ENCODE measurements around the gene MRPL20. TPM values are rescaled to one million over a fixed set of nuclear protein-coding genes. Genes with fewer than 3 reads are reported as not detected.
A peak's percentile ranks its signal among the peaks of the same experiment; 100 is the strongest.

Gene MRPL20
- total and polyA plus RNA-seq, 9 of the 15 experiments (the other 6 are each of a cell fraction or from before 2014, with no cell fraction given), result 180 to 671 (median 229) TPM

DNA sequence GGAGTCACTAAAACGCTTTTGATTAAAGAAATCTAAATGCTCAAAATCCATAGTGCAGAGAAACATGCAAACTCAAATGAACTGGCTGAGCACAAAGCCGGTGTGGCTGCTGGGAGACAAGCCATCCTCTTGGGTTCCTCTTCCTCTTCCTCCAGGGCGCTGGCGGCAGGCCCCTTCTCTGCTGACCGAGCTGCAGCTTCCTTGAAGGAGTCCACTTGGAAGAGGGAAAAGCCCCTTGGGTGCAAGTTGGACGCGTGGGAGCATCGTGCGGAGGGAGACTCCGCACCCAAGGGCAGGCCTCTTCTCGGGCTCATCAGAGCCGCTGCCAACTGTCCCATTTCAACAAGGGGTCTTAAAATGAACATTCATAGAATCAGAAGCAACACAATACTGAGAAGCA lies 15.9 kb downstream of the MRPL20 start:
- intact Hi-C loops (cut with micrococcal nuclease) (loop anchor here (10.0 kb wide), 1 partner anchor 124 kb away; the partner anchor contains the start of gene ATAD3A), in situ Hi-C loops (cut with MboI) (no loop called here)
- H3K4me3 ChIP-seq, result no peak overlapping the region
- no peaks in the 10 kb centered on the region for H3K27me3 ChIP-seq (ENCODE audit: control insufficient read depth in 2 of 2, insufficient read depth in 2 of 2, low read length in 2 of 2)
- no peaks in the 10 kb centered on the region for H3K9me3 ChIP-seq (replicated peaks; ENCODE audit: control insufficient read depth, insufficient read depth, low read depth, low read length)
- ChIA-PET CTCF (ENCODE audit: low intra/inter-chr PET ratio) (no interaction called here), POLR2A (interaction anchor here (0.6 to 7.1 kb wide), 8 partner anchors 6 to 421 kb away, joined by 3 to 58 read pairs (median 4); partner anchors contain the start of genes AURKAIP1, CCNL2 and MRPL20)
- H2AFZ ChIP-seq (ENCODE audit: low read depth, low read length), result no peak overlapping the region
- DNase-seq (ENCODE audit: extremely low read depth in 1 of 4, low spot score in 3 of 4) (peak in 1 of 4 experiments; percentile 12), ATAC-seq (no peak), FAIRE-seq (no peak)
- TF ChIP-seq RBFOX2 (IDR thresholded peaks at IDR 0.05; ENCODE audit: low read depth, low read length), result peak; percentile 52; the same call in 1 of the 2 replicates
- TF ChIP-seq, protein P1, sequence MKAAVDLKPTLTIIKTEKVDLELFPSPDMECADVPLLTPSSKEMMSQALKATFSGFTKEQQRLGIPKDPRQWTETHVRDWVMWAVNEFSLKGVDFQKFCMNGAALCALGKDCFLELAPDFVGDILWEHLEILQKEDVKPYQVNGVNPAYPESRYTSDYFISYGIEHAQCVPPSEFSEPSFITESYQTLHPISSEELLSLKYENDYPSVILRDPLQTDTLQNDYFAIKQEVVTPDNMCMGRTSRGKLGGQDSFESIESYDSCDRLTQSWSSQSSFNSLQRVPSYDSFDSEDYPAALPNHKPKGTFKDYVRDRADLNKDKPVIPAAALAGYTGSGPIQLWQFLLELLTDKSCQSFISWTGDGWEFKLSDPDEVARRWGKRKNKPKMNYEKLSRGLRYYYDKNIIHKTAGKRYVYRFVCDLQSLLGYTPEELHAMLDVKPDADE (conservative IDR thresholded peaks at IDR 0.05; ENCODE audit: control insufficient read depth, low read depth, low read length), result no peak
- no peak for TF ChIP-seq MBD2 (IDR thresholded peaks at IDR 0.05; ENCODE audit: borderline replicate concordance, low read depth)
- TF ChIP-seq, protein P2, sequence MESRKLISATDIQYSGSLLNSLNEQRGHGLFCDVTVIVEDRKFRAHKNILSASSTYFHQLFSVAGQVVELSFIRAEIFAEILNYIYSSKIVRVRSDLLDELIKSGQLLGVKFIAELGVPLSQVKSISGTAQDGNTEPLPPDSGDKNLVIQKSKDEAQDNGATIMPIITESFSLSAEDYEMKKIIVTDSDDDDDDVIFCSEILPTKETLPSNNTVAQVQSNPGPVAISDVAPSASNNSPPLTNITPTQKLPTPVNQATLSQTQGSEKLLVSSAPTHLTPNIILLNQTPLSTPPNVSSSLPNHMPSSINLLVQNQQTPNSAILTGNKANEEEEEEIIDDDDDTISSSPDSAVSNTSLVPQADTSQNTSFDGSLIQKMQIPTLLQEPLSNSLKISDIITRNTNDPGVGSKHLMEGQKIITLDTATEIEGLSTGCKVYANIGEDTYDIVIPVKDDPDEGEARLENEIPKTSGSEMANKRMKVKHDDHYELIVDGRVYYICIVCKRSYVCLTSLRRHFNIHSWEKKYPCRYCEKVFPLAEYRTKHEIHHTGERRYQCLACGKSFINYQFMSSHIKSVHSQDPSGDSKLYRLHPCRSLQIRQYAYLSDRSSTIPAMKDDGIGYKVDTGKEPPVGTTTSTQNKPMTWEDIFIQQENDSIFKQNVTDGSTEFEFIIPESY (CRISPR knock-in tag; IDR thresholded peaks at IDR 0.05), result peak; percentile 63; the same call in 1 of the 2 replicates
- 0 out of 4 replicates have a peak overlapping the region, but pooled peaks of 1 of the 2 experiments have one; percentile 32 for H3K9ac ChIP-seq (ENCODE audit: insufficient read depth in 1 of 2, low read depth in 2 of 2, low read length in 2 of 2)
- no peaks in the 10 kb centered on the region for H4K20me1 ChIP-seq (replicated peaks; ENCODE audit: control insufficient read depth, insufficient read depth, low read length)
- H3K4me2 ChIP-seq (ENCODE audit: insufficient read depth, low read length), result no peak overlapping the region
- WGBS (ENCODE audit: insufficient coverage, low coverage, missing lambda C conversion rate), result 87% methylated on average over 12 of the region's 12 CpGs
- peaks cover 96% of the 10 kb centered on the region for H3K36me3 ChIP-seq (ENCODE audit: control insufficient read depth, insufficient read depth, low read length)
- no peaks in the 10 kb centered on the region for H3K9me1 ChIP-seq (ENCODE audit: control insufficient read depth, insufficient read depth, low read length)
- BruUV-seq (replicated peaks), result no TSS peak
- no peak overlapping the region for H3K27ac ChIP-seq (ENCODE audit: extremely low read depth, low read depth, low read length)
- peaks cover 6 to 13% of the 10 kb centered on the region in 2 experiments; a peak in 4 of 5 replicates for H3K4me1 ChIP-seq (replicated peaks in 1 of 2; ENCODE audit: control insufficient read depth in 2 of 2, insufficient read depth in 2 of 2, low read length in 2 of 2)
- H3K79me2 ChIP-seq (ENCODE audit: control insufficient read depth, insufficient read depth, low read length), result peaks cover 30% of the 10 kb centered on the region; the same call in 2 of the 3 replicates
